Muscle layer of duodenum (tissue), 2 donors: ENCODE data around the gene TPP1.

Source experiments
- H3K27ac ChIP-seq: one replicate; pipeline ENCODE4 v1.7.0; 2013; ENCODE audit warnings: mild to moderate bottlenecking, low read length
- H3K27me3 ChIP-seq: one replicate; pipeline ENCODE4 v1.7.0; 2013; ENCODE audit warnings: low read depth, mild to moderate bottlenecking, control low read depth, low read length
- H3K36me3 ChIP-seq, 2 donors: one replicate each; pipeline ENCODE4 v1.7.0; 2013; ENCODE audit warnings: low read length in 2 of 2, control low read depth in 1 of 2, mild to moderate bottlenecking in 1 of 2; ENCODE audit not compliant: insufficient read depth in 2 of 2, control insufficient read depth in 1 of 2
- H3K4me1 ChIP-seq, 2 donors: one replicate each; pipeline ENCODE4 v1.7.0; 2013; ENCODE audit warnings: low read length in 2 of 2, mild to moderate bottlenecking in 2 of 2, control low read depth in 1 of 2, moderate library complexity in 1 of 2; ENCODE audit not compliant: insufficient read depth in 2 of 2, control insufficient read depth in 1 of 2
- H3K4me3 ChIP-seq, 2 donors: one replicate each; pipeline ENCODE4 v1.7.0; 2013; ENCODE audit warnings: low read length in 2 of 2, low read depth in 1 of 2, mild to moderate bottlenecking in 1 of 2
- H3K9me3 ChIP-seq, 2 donors: one replicate each; pipeline ENCODE4 v1.7.0; 2013; ENCODE audit warnings: low read length in 2 of 2, control low read depth in 1 of 2, mild to moderate bottlenecking in 1 of 2; ENCODE audit not compliant: control insufficient read depth in 1 of 2
- donor health status: healthy.

TPP1 gene

GRCh38 chr11:6646918-6647679 is 27.9 kb upstream of the TPP1 start:
- H3K27me3 ChIP-seq = no peaks in the 10 kb centered on the region
- peak overlapping the region; percentile 60 for H3K27ac ChIP-seq
- H3K4me3 ChIP-seq = peak overlapping the region in 1 of 2 donors; percentile 37
- no peaks in the 10 kb centered on the region for H3K9me3 ChIP-seq
- H3K36me3 ChIP-seq = no peaks in the 10 kb centered on the region
- peaks cover 22 to 36% of the 10 kb centered on the region in 2 donors for H3K4me1 ChIP-seq

GRCh38 chr11:6646576-6646917 is 27.3 kb upstream of the TPP1 start:
- Histone ChIP-seq H3K9me3 (no peaks in the 10 kb centered on the region), H3K27ac (peak overlapping the region; percentile 60), H3K27me3 (no peaks in the 10 kb centered on the region), H3K4me3 (peak overlapping the region; percentile 17 to 37), H3K36me3 (no peaks in the 10 kb centered on the region), H3K4me1 (peaks cover 22 to 36% of the 10 kb centered on the region in 2 donors)

GRCh38 chr11:6646071-6646470 is 26.8 kb upstream of the TPP1 start:
- Histone ChIP-seq H3K27me3 (no peaks in the 10 kb centered on the region), H3K4me3 (peak overlapping the region; percentile 17 to 37), H3K36me3 (peaks cover 0 to 2% of the 10 kb centered on the region in 2 donors), H3K27ac (peak overlapping the region; percentile 60), H3K9me3 (no peaks in the 10 kb centered on the region), H3K4me1 (peaks cover 22 to 36% of the 10 kb centered on the region in 2 donors)

- H3K27ac ChIP-seq = no peak overlapping the region
- H3K4me1 ChIP-seq = peaks cover 20 to 45% of the 10 kb centered on the region in 2 donors
These were observed 23.7 kb upstream of the TPP1 start for GRCh38 chr11:6642957-6643356.

GRCh38 chr11:6640985-6641701 is 21.9 kb upstream of the TPP1 start:
- Histone ChIP-seq H3K4me1 (peaks cover 12 to 40% of the 10 kb centered on the region in 2 donors), H3K27ac (no peak overlapping the region), H3K27me3 (no peaks in the 10 kb centered on the region), H3K4me3 (no peak overlapping the region), H3K36me3 (peaks cover 3 to 19% of the 10 kb centered on the region in 2 donors), H3K9me3 (no peaks in the 10 kb centered on the region)

More at GRCh38 chr11:6642957-6643356, 23.7 kb upstream of the TPP1 start:
- peaks cover 3 to 19% of the 10 kb centered on the region in 2 donors for H3K36me3 ChIP-seq
- no peak overlapping the region for H3K4me3 ChIP-seq
- H3K27me3 ChIP-seq = no peaks in the 10 kb centered on the region
- no peaks in the 10 kb centered on the region for H3K9me3 ChIP-seq

GRCh38 chr11:6640036-6640984 is 21.1 kb upstream of the TPP1 start:
- peaks cover 3 to 19% of the 10 kb centered on the region in 2 donors for H3K36me3 ChIP-seq
- H3K4me3 ChIP-seq = no peak overlapping the region
- no peaks in the 10 kb centered on the region for H3K9me3 ChIP-seq
- H3K27me3 ChIP-seq = no peaks in the 10 kb centered on the region
- H3K4me1 ChIP-seq = peaks cover 18 to 40% of the 10 kb centered on the region in 2 donors
- H3K27ac ChIP-seq = no peak overlapping the region

- no peak overlapping the region for H3K4me3 ChIP-seq
- no peaks in the 10 kb centered on the region for H3K9me3 ChIP-seq
- H3K36me3 ChIP-seq = peaks cover 3 to 26% of the 10 kb centered on the region in 2 donors
- peak overlapping the region; percentile 54 for H3K27ac ChIP-seq
- H3K4me1 ChIP-seq = peaks cover 24 to 50% of the 10 kb centered on the region in 2 donors
- H3K27me3 ChIP-seq = no peaks in the 10 kb centered on the region
These were observed 19.2 kb upstream of the TPP1 start for GRCh38 chr11:6638429-6638828.

- H3K27me3 ChIP-seq = no peaks in the 10 kb centered on the region
- H3K27ac ChIP-seq = peak overlapping the region; percentile 54
- H3K4me1 ChIP-seq = peaks cover 24 to 50% of the 10 kb centered on the region in 2 donors
- no peaks in the 10 kb centered on the region for H3K9me3 ChIP-seq
- no peak overlapping the region for H3K4me3 ChIP-seq
- peaks cover 6 to 31% of the 10 kb centered on the region in 2 donors for H3K36me3 ChIP-seq
These were observed 18.6 kb upstream of the TPP1 start for GRCh38 chr11:6637871-6638270.

- no peaks in the 10 kb centered on the region for H3K9me3 ChIP-seq
- H3K4me3 ChIP-seq = no peak overlapping the region
- peaks cover 24 to 50% of the 10 kb centered on the region in 2 donors for H3K4me1 ChIP-seq
- H3K27me3 ChIP-seq = no peaks in the 10 kb centered on the region
- peaks cover 10 to 45% of the 10 kb centered on the region in 2 donors for H3K36me3 ChIP-seq
- no peak overlapping the region for H3K27ac ChIP-seq
These were observed 17.3 kb upstream of the TPP1 start for GRCh38 chr11:6636480-6636879.

GRCh38 chr11:6635082-6635932 is 16.1 kb upstream of the TPP1 start:
- Histone ChIP-seq H3K4me1 (peaks cover 24 to 50% of the 10 kb centered on the region in 2 donors), H3K36me3 (peaks cover 15 to 46% of the 10 kb centered on the region in 2 donors), H3K27me3 (no peaks in the 10 kb centered on the region), H3K27ac (peak overlapping the region; percentile 88), H3K9me3 (no peaks in the 10 kb centered on the region), H3K4me3 (no peak overlapping the region)
